H1 (cell line): ENCODE results near the gene CEBPA. TPM values are rescaled to one million over a fixed set of nuclear protein-coding genes. Genes with fewer than 3 reads are reported as not detected.

Experiments used
- CTCF ChIA-PET: fragments of 300-600 bp; sonication (Branson Sonifier 250); formaldehyde crosslinking; loops from one replicate; lab custom pipeline; 2021; ENCODE audit not compliant: partially characterized antibody; lab: Charles Lee
- POLR2A ChIA-PET: fragments of 300-600 bp; sonication (Branson Sonifier 250); formaldehyde crosslinking; loops from one replicate; lab custom pipeline; 2021; ENCODE audit warnings: inconsistent platforms; ENCODE audit not compliant: partially characterized antibody; lab: Charles Lee
- DNase-seq, 2 experiments: peaks; one replicate each; pipeline versions ENCODE4 v3.0.0 to v3.0.0-alpha.2; 2010 to 2022; ENCODE audit warnings: low spot score in 2 of 2, low read depth in 1 of 2, mixed read lengths in 1 of 2
- FAIRE-seq: peaks from 2 replicates; lab custom pipeline; 2011; peaks lifted over from hg19 to GRCh38; lab: Jason Lieb, UNC
- H2AFZ ChIP-seq: 2 replicates; pipeline ENCODE4 v1.8.1; 2012; ENCODE audit warnings: low read length, inconsistent platforms
- H2AK5ac ChIP-seq: 2 replicates; pipeline ENCODE4 v1.6.1; 2013; ENCODE audit warnings: low read depth, low read length
- H2BK120ac ChIP-seq: replicated peaks from 2 replicates; pipeline ENCODE3; 2013; ENCODE audit warnings: low read depth, low read length, inconsistent platforms
- H2BK12ac ChIP-seq: 2 replicates; pipeline ENCODE4 v1.6.1; 2013; ENCODE audit warnings: low read depth, low read length
- H2BK15ac ChIP-seq: 2 replicates; pipeline ENCODE4 v1.6.1; 2013; ENCODE audit warnings: low read length
- H2BK20ac ChIP-seq: 2 replicates; pipeline ENCODE4 v1.6.1; 2013; ENCODE audit warnings: low read length
- H2BK5ac ChIP-seq: 2 replicates; pipeline ENCODE4 v1.6.1; 2013; ENCODE audit warnings: low read depth, low read length
- H3K14ac ChIP-seq: 2 replicates; pipeline ENCODE4 v1.6.1; 2013; ENCODE audit warnings: inconsistent platforms; ENCODE audit not compliant: insufficient read length
- H3K18ac ChIP-seq: 2 replicates; pipeline ENCODE4 v1.6.1; 2013; ENCODE audit warnings: low read length; ENCODE audit errors: extremely low read depth
- H3K23ac ChIP-seq: 2 replicates; pipeline ENCODE4 v1.6.1; 2013; ENCODE audit warnings: inconsistent platforms; ENCODE audit not compliant: insufficient read length
- H3K23me2 ChIP-seq: 2 replicates; pipeline ENCODE4 v1.6.1; 2013; ENCODE audit warnings: low read depth, low read length
- H3K27ac ChIP-seq: 2 replicates; pipeline ENCODE4 v1.6.1; 2011; ENCODE audit warnings: low read depth, low read length, inconsistent platforms
- H3K27me3 ChIP-seq, 4 experiments: replicated peaks in 1 of 4; 1 replicate in 1 of 4; 2 replicates in 3 of 4; pipeline versions ENCODE4 v1.6.1 to v1.8.1; 2011 to 2013; ENCODE audit warnings: low read length in 3 of 4, mild to moderate bottlenecking in 3 of 4, inconsistent platforms in 2 of 4, mixed read lengths in 2 of 4, moderate library complexity in 1 of 4; ENCODE audit not compliant: control insufficient read depth in 3 of 4, insufficient read depth in 3 of 4; ENCODE audit errors: extremely low read depth in 1 of 4
- H3K36me3 ChIP-seq, 4 experiments: 2 replicates each; pipeline versions ENCODE4 v1.6.1 to v1.8.1; 2011 to 2013; ENCODE audit warnings: mild to moderate bottlenecking in 4 of 4, low read length in 3 of 4, moderate library complexity in 2 of 4, control low read depth in 1 of 4, inconsistent platforms in 1 of 4; ENCODE audit not compliant: insufficient read depth in 4 of 4, control insufficient read depth in 2 of 4
- H3K4ac ChIP-seq: replicated peaks from 2 replicates; pipeline ENCODE3; 2013; ENCODE audit warnings: low read length, low read depth, mixed read lengths, inconsistent platforms; ENCODE audit not compliant: insufficient read length
- H3K4me1 ChIP-seq, 4 experiments: replicated peaks in 1 of 4; 1 replicate in 1 of 4; 2 replicates in 3 of 4; pipeline versions ENCODE4 v1.6.1 to v1.8.1; 2011 to 2013; ENCODE audit warnings: low read length in 3 of 4, inconsistent platforms in 2 of 4, mixed read lengths in 1 of 4; ENCODE audit not compliant: insufficient read depth in 4 of 4, control insufficient read depth in 3 of 4
- H3K4me2 ChIP-seq, 2 experiments: 2 replicates each; pipeline versions ENCODE4 v1.6.1 to v1.8.1; 2011 to 2013; ENCODE audit warnings: low read depth in 2 of 2, low read length in 2 of 2, control low read depth in 1 of 2, inconsistent platforms in 1 of 2, mild to moderate bottlenecking in 1 of 2; ENCODE audit not compliant: insufficient read depth in 1 of 2
- H3K4me3 ChIP-seq, 4 experiments: fragments of 200-600, 300-600 bp in 1 of 4; sonication (generic), shearing (Covaris generic), sonication (Bioruptor Twin) in 1 of 4; 2 replicates each; pipeline versions ENCODE4 v1.5.1 to v1.8.1; 2011 to 2016; ENCODE audit warnings: low read length in 4 of 4, low read depth in 3 of 4, control low read depth in 2 of 4, inconsistent platforms in 2 of 4, mild to moderate bottlenecking in 2 of 4, mixed read lengths in 1 of 4, moderate library complexity in 1 of 4; ENCODE audit not compliant: insufficient read depth in 2 of 4; ENCODE audit errors: extremely low read depth in 1 of 4
- H3K56ac ChIP-seq: replicated peaks from 2 replicates; pipeline ENCODE3; 2013; ENCODE audit warnings: low read depth, mild to moderate bottlenecking, mixed read lengths, low read length, inconsistent platforms; ENCODE audit not compliant: insufficient read length
- H3K79me1 ChIP-seq: 2 replicates; pipeline ENCODE4 v1.6.1; 2013; ENCODE audit warnings: low read depth, low read length, control low read depth
- H3K79me2 ChIP-seq, 2 experiments: 2 replicates each; pipeline versions ENCODE4 v1.6.1 to v1.8.1; 2012 to 2013; ENCODE audit warnings: low read length in 2 of 2, mild to moderate bottlenecking in 2 of 2, inconsistent platforms in 1 of 2; ENCODE audit not compliant: insufficient read depth in 2 of 2, control insufficient read depth in 1 of 2
- H3K9ac ChIP-seq, 4 experiments: replicated peaks in 1 of 4; 1 replicate in 1 of 4; 2 replicates in 3 of 4; pipeline versions ENCODE4 v1.6.1 to v1.8.1; 2011 to 2013; ENCODE audit warnings: low read depth in 3 of 4, low read length in 3 of 4, control low read depth in 2 of 4, mild to moderate bottlenecking in 2 of 4, moderate library complexity in 2 of 4, inconsistent platforms in 1 of 4; ENCODE audit errors: extremely low read depth in 1 of 4
- H3K9me3 ChIP-seq, 2 experiments: 2 replicates each; pipeline versions ENCODE4 v1.6.1 to v1.8.1; 2012 to 2013; ENCODE audit warnings: mild to moderate bottlenecking in 2 of 2, moderate library complexity in 2 of 2, control low read depth in 1 of 2, inconsistent platforms in 1 of 2, low read depth in 1 of 2, low read length in 1 of 2, mixed read lengths in 1 of 2; ENCODE audit not compliant: insufficient read depth in 2 of 2
- H4K20me1 ChIP-seq, 2 experiments: replicated peaks in 1 of 2; 2 replicates each; pipeline versions ENCODE3 to v1.8.1; 2011 to 2013; ENCODE audit warnings: inconsistent platforms in 2 of 2, low read length in 2 of 2, mild to moderate bottlenecking in 1 of 2; ENCODE audit not compliant: insufficient read depth in 2 of 2, control insufficient read depth in 1 of 2
- H4K5ac ChIP-seq: 2 replicates; pipeline ENCODE4 v1.6.1; 2013; ENCODE audit warnings: low read length, low read depth, mixed read lengths, inconsistent platforms; ENCODE audit not compliant: insufficient read length
- H4K8ac ChIP-seq: 2 replicates; pipeline ENCODE4 v1.8.0; 2013; ENCODE audit warnings: mild to moderate bottlenecking, moderate library complexity, low read length, inconsistent platforms; ENCODE audit not compliant: insufficient read depth; ENCODE audit errors: extremely low read depth
- H4K91ac ChIP-seq: replicated peaks from 2 replicates; pipeline ENCODE3; 2013; ENCODE audit warnings: low read length, mixed read lengths, inconsistent platforms; ENCODE audit not compliant: insufficient read length
- CHD2 ChIP-seq: IDR thresholded peaks from 2 replicates; pipeline ENCODE4 v1.6.1; 2012; ENCODE audit warnings: low read length, improper control_type of control experiment
- CTBP2 ChIP-seq: IDR thresholded peaks from 2 replicates; pipeline ENCODE4 v1.7.0; 2011; ENCODE audit warnings: borderline replicate concordance, mild to moderate bottlenecking, moderate library complexity, mixed read lengths, low read length; ENCODE audit not compliant: insufficient read depth, insufficient read length
- EGR1 ChIP-seq: IDR thresholded peaks from 2 replicates; pipeline ENCODE4 v1.6.1; 2011; ENCODE audit warnings: low read depth, low read length, borderline replicate concordance
- MAX ChIP-seq: IDR thresholded peaks from 2 replicates; pipeline ENCODE4 v1.6.1; 2012; ENCODE audit warnings: inconsistent platforms
- NANOG ChIP-seq: IDR thresholded peaks from 2 replicates; pipeline ENCODE4 v1.6.1; 2011; ENCODE audit warnings: low read length, low read depth, mild to moderate bottlenecking, inconsistent platforms; ENCODE audit not compliant: insufficient read depth, poor library complexity, severe bottlenecking
- RXRA ChIP-seq: IDR thresholded peaks from 2 replicates; pipeline ENCODE4 v1.6.1; 2011; ENCODE audit warnings: low read depth, mild to moderate bottlenecking, low read length, moderate library complexity; ENCODE audit not compliant: insufficient read depth
- WGBS, 2 experiments: shearing (Covaris generic) in 1 of 2; methylation state at CpG; one replicate each; pipeline versions ENCODE4 v1.1.6 to v1.1.7; 2013 to 2015; ENCODE audit warnings: low lambda C conversion rate in 2 of 2, mixed read lengths in 2 of 2, inconsistent platforms in 1 of 2, low coverage in 1 of 2, missing lambda C conversion rate in 1 of 2; ENCODE audit not compliant: insufficient replicate concordance in 2 of 2, insufficient coverage in 1 of 2, insufficient read length in 1 of 2; ENCODE audit errors: extremely low coverage in 1 of 2, missing lambda C conversion rate in 1 of 2; 5-methylcytosine and 5-hydroxymethylcytosine counted together
- polyA plus RNA-seq, 7 experiments: library from polyadenylated mRNA; depleted of rRNA in 3 of 7; stranded (reverse) in 5 of 7; unstranded in 2 of 7; fragments of >200 nt in 5 of 7; fragments of 200-250 nt in 2 of 7; gene quantifications; 1 replicate in 5 of 7; 2 replicates in 1 of 7; 4 replicates in 1 of 7; pipeline versions ENCODE4 v1.2.1 to v1.2.3, GENCODE V29; 2011 to 2013; ENCODE audit warnings: missing spikeins in 2 of 7, mixed read lengths in 2 of 7
- total RNA-seq: library from RNA; stranded (reverse); fragmentation: NEBNext Ultra II Directional; extraction: Animal tissue kit (Norgen Biotek cat#: 25700); gene quantifications from 2 replicates; pipeline ENCODE4 v1.2.1, GENCODE V29; 2021

CEBPA gene
- total and polyA plus RNA-seq, 2 of the 8 experiments (the other 6 are each of a cell fraction or from before 2014, with no cell fraction given) = 2.0 to 2.7 TPM

GRCh38 chr19:33275933-33276619 is 26.3 kb downstream of the CEBPA start:
- Histone ChIP-seq H3K79me1 (no peaks in the 10 kb centered on the region), H3K27me3 (no peaks in the 10 kb centered on the region), H3K56ac (no peak overlapping the region), H2BK5ac (no peak overlapping the region; the same call in 1 of the 2 replicates), H4K20me1 (no peaks in the 10 kb centered on the region), H2AFZ (no peak overlapping the region), H3K4me2 (no peak overlapping the region), H3K27ac (no peak overlapping the region), H3K9ac (no peak overlapping the region), H3K18ac (no peak overlapping the region), H3K23ac (no peak overlapping the region), H4K91ac (peak overlapping the region; percentile 81), H4K5ac (no peak overlapping the region), H3K79me2 (no peaks in the 10 kb centered on the region), H2BK15ac (no peak overlapping the region), H2AK5ac (no peak overlapping the region; the same call in 1 of the 2 replicates), H3K9me3 (no peaks in the 10 kb centered on the region), H2BK12ac (peak overlapping the region; percentile 27; the same call in 1 of the 2 replicates), H3K14ac (no peak overlapping the region), H3K36me3 (no peaks in the 10 kb centered on the region), H3K4ac (no peak overlapping the region), H3K4me3 (no peak overlapping the region), H3K23me2 (no peaks in the 10 kb centered on the region; the same call in 1 of the 2 replicates), H2BK120ac (peak overlapping the region; percentile 14), H4K8ac (no peak overlapping the region; the same call in 1 of the 2 replicates), H2BK20ac (0 out of 2 replicates have a peak overlapping the region, but pooled peaks have one; percentile 32), H3K4me1 (peaks cover 0 to 24% (median 10%) of the 10 kb centered on the region in 4 experiments; a peak in 6 of 7 replicates)
- POLR2A ChIA-PET = interaction anchor here (0.6 to 1.7 kb wide), 5 partner anchors 10 to 129 kb away, joined by 3 to 4 read pairs (median 3); no protein-coding TSS in a partner anchor
- CTCF ChIA-PET = interaction anchor here (0.6 to 1.1 kb wide), 2 partner anchors 121 to 711 kb away, joined by 3 read pairs; no protein-coding TSS in a partner anchor
- 91% methylated on average over 18 of the region's 19 CpGs; no CpG with 5 or more reads in 1 of the 2 experiments for WGBS, 2 experiments
- DNase-seq = no peak
- FAIRE-seq = no peak
- TF ChIP-seq MAX (no peak), EGR1 (no peak), RXRA (no peak), CTBP2 (no peak), NANOG (no peak), CHD2 (no peak)
